DOHH2 (cell line): ENCODE measurements around the gene MYH13.

Experiments used
- H3F3A ChIP-seq: fragments of 200-600 bp; sonication (generic), shearing (Covaris generic); 2 replicates; pipeline ENCODE4 v1.6.0; 2016; ENCODE audit warnings: antibody characterized with exemption, mild to moderate bottlenecking; ENCODE audit not compliant: control insufficient read depth, insufficient read depth
- H3K27ac ChIP-seq: fragments of 200-600 bp; sonication (generic); 2 replicates; pipeline ENCODE4 v1.5.1; 2014; ENCODE audit warnings: low read depth, mild to moderate bottlenecking, low read length, moderate library complexity
- H3K27me3 ChIP-seq: fragments of 200-600 bp; sonication (generic); 2 replicates; pipeline ENCODE4 v1.6.1; 2014; ENCODE audit warnings: mild to moderate bottlenecking, low read length, mixed read lengths; ENCODE audit not compliant: control insufficient read depth
- H3K36me3 ChIP-seq: fragments of 200-600 bp; sonication (generic); 2 replicates; pipeline ENCODE4 v1.6.1; 2014; ENCODE audit warnings: mild to moderate bottlenecking, low read length, moderate library complexity, mixed read lengths; ENCODE audit not compliant: control insufficient read depth
- H3K4me1 ChIP-seq: fragments of 200-600 bp; sonication (generic); 2 replicates; pipeline ENCODE4 v1.6.1; 2014; ENCODE audit warnings: mild to moderate bottlenecking, low read length, mixed read lengths; ENCODE audit not compliant: control insufficient read depth
- H3K4me2 ChIP-seq: fragments of 200-600 bp; sonication (generic); 2 replicates; pipeline ENCODE4 v1.6.0; 2014; ENCODE audit warnings: mild to moderate bottlenecking, low read length, moderate library complexity
- H3K4me3 ChIP-seq: fragments of 200-600 bp; sonication (generic); 2 replicates; pipeline ENCODE4 v1.5.1; 2014; ENCODE audit warnings: mild to moderate bottlenecking, low read length, mixed read lengths
- H3K79me2 ChIP-seq: fragments of 200-600 bp; sonication (generic); 2 replicates; pipeline ENCODE4 v1.6.1; 2014; ENCODE audit warnings: mild to moderate bottlenecking, low read length, mixed read lengths; ENCODE audit not compliant: control insufficient read depth
- H3K9me2 ChIP-seq: fragments of 200-600 bp; sonication (generic); replicated peaks from 2 replicates; pipeline ENCODE4 v1.6.1; 2014; ENCODE audit warnings: mild to moderate bottlenecking, low read length, mixed read lengths; ENCODE audit not compliant: control insufficient read depth
- H3K9me3 ChIP-seq: fragments of 200-600 bp; sonication (generic); 2 replicates; pipeline ENCODE4 v1.6.1; 2014; ENCODE audit warnings: antibody characterized with exemption, low read length, mixed read lengths; ENCODE audit not compliant: control insufficient read depth, insufficient read depth
- H4K20me1 ChIP-seq: fragments of 200-600 bp; sonication (generic); 2 replicates; pipeline ENCODE4 v1.6.0; 2014; ENCODE audit warnings: low read depth, mild to moderate bottlenecking, antibody characterized with exemption, low read length, moderate library complexity; ENCODE audit not compliant: control insufficient read depth, insufficient read depth
- CTCF ChIP-seq: fragments of 200-600 bp; sonication (generic); IDR thresholded peaks from one replicate; pipeline ENCODE4 v1.5.1; 2014; ENCODE audit warnings: antibody characterized with exemption, mild to moderate bottlenecking, low read depth, low read length; ENCODE audit not compliant: poor library complexity, severe bottlenecking
- EZH2phosphoT487 ChIP-seq: fragments of 200-600 bp; sonication (generic); IDR thresholded peaks from 2 replicates; pipeline ENCODE4 v1.6.1; 2017; ENCODE audit warnings: borderline replicate concordance, mild to moderate bottlenecking, antibody characterized with exemption, low read length, moderate library complexity, mixed read lengths

MYH13 gene

GRCh38 chr17:10317543-10317834, 55.3 kb downstream of the MYH13 start:
- TF ChIP-seq CTCF = no peak
- TF ChIP-seq EZH2phosphoT487 = no peak
- Histone ChIP-seq H3K27ac (no peak overlapping the region), H4K20me1 (no peaks in the 10 kb centered on the region), H3K4me2 (no peak overlapping the region), H3K4me3 (no peak overlapping the region), H3F3A (no peaks in the 10 kb centered on the region), H3K36me3 (no peaks in the 10 kb centered on the region), H3K4me1 (no peaks in the 10 kb centered on the region), H3K9me2 (no peaks in the 10 kb centered on the region), H3K9me3 (no peaks in the 10 kb centered on the region), H3K27me3 (no peaks in the 10 kb centered on the region), H3K79me2 (no peaks in the 10 kb centered on the region)

- H3K27me3 ChIP-seq = no peaks in the 10 kb centered on the region
- no peaks in the 10 kb centered on the region for H3K9me2 ChIP-seq
- no peaks in the 10 kb centered on the region for H3K9me3 ChIP-seq
- no peaks in the 10 kb centered on the region for H3K36me3 ChIP-seq
- no peak overlapping the region for H3K4me3 ChIP-seq
- no peaks in the 10 kb centered on the region for H3K79me2 ChIP-seq
- H3K4me1 ChIP-seq = no peaks in the 10 kb centered on the region
- H4K20me1 ChIP-seq = no peaks in the 10 kb centered on the region
- no peak overlapping the region for H3K27ac ChIP-seq
- no peak overlapping the region for H3K4me2 ChIP-seq
- no peaks in the 10 kb centered on the region for H3F3A ChIP-seq
- peak; percentile 73 for TF ChIP-seq CTCF
- no peak for TF ChIP-seq EZH2phosphoT487
These were observed 55.8 kb downstream of the MYH13 start for GRCh38 chr17:10316801-10317542.

DNA sequence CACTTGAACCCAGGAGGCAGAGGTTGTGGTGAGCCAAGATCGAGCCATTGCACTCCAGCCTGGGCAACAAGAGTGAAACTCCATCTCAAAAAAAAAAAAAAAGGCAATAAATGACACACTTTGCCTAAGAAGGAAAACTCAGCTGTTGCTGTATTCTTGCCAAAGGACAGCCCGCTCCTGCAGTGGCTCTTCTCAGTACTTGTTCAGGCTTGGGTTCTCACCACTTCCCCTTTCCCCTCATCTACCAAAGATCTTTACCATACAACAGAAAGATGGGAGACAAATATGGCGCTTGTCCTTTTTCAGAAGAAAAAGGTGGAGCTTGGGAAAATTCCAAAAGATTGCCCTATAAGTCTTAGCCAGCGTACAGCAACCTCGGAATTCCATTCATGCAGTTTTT, 58.5 kb downstream of the MYH13 start:
- no peaks in the 10 kb centered on the region for H4K20me1 ChIP-seq
- H3F3A ChIP-seq = no peaks in the 10 kb centered on the region
- no peaks in the 10 kb centered on the region for H3K4me1 ChIP-seq
- H3K4me3 ChIP-seq = no peak overlapping the region
- H3K9me2 ChIP-seq = no peaks in the 10 kb centered on the region
- no peaks in the 10 kb centered on the region for H3K36me3 ChIP-seq
- no peak overlapping the region for H3K27ac ChIP-seq
- H3K79me2 ChIP-seq = no peaks in the 10 kb centered on the region
- H3K9me3 ChIP-seq = no peaks in the 10 kb centered on the region
- H3K27me3 ChIP-seq = no peaks in the 10 kb centered on the region
- no peak overlapping the region for H3K4me2 ChIP-seq
- TF ChIP-seq CTCF (no peak), EZH2phosphoT487 (no peak)
